Thymus (tissue), 2 donors: ENCODE results near the gene PON3. TPM values are rescaled to one million over a fixed set of nuclear protein-coding genes. Genes with fewer than 3 reads are reported as not detected.

ENCODE experiments used
- polyA plus RNA-seq: library from polyadenylated mRNA; stranded (reverse); fragments of 200-250 nt; gene quantifications from one replicate; pipeline ENCODE4 v1.2.3, GENCODE V29; 2013
- total RNA-seq: library from RNA; stranded (reverse); fragments of 120-200 nt; gene quantifications from one replicate; pipeline ENCODE4 v1.2.4, GENCODE V29; 2013
- donor health status: healthy.

PON3 gene
- total and polyA plus RNA-seq, 2 donors: 3.2 to 5.5 TPM

Other genes starting within 250 kb of the PON3 start
- 11.7 TPM for gene PON1, start 71.8 kb downstream of the PON3 start, total RNA-seq
- 6.9 TPM for gene PON1, start 71.8 kb downstream of the PON3 start, polyA plus RNA-seq
- 21.6 TPM for gene PON2, start 38.7 kb upstream of the PON3 start, total RNA-seq
- 59.0 TPM for gene PON2, start 38.7 kb upstream of the PON3 start, polyA plus RNA-seq
- 0.38 TPM for gene ASB4, start 89.6 kb upstream of the PON3 start, total RNA-seq
- 0.98 TPM for gene ASB4, start 89.6 kb upstream of the PON3 start, polyA plus RNA-seq
- gene PDK4, start 200.1 kb upstream of the PON3 start, total RNA-seq: 4.6 TPM
- gene PDK4, start 200.1 kb upstream of the PON3 start, polyA plus RNA-seq: 153 TPM